ENCODE measurements around the gene UPP2. TPM values are rescaled to one million over a fixed set of nuclear protein-coding genes. Genes with fewer than 3 reads are reported as not detected.

UPP2 gene
- total RNA-seq, 1 donor from 2014 or later, result not detected

- peaks cover 8% of the 10 kb centered on the region for H3K4me1 Mint-ChIP-seq (ENCODE audit: low read depth, unreplicated experiment)
- H3K27ac Mint-ChIP-seq (ENCODE audit: unreplicated experiment), result no peak overlapping the region
- no peak overlapping the region for H3K4me3 Mint-ChIP-seq (ENCODE audit: unreplicated experiment)
- H3K27me3 Mint-ChIP-seq (ENCODE audit: unreplicated experiment), result no peaks in the 10 kb centered on the region
- no peak for TF ChIP-seq CTCF (IDR thresholded peaks at IDR 0.05; ENCODE audit: partially characterized antibody, unreplicated experiment)
- no peak for DNase-seq
- H3K36me3 Mint-ChIP-seq (ENCODE audit: unreplicated experiment), result peaks cover 5% of the 10 kb centered on the region
- no peaks in the 10 kb centered on the region for H3K9me3 Mint-ChIP-seq (ENCODE audit: unreplicated experiment)
Measured at GRCh38 chr2:158113741-158114295, 12.1 kb downstream of the UPP2 start.

- H3K36me3 Mint-ChIP-seq (ENCODE audit: unreplicated experiment), result peaks cover 5% of the 10 kb centered on the region
- no peak for TF ChIP-seq CTCF (IDR thresholded peaks at IDR 0.05; ENCODE audit: partially characterized antibody, unreplicated experiment)
- H3K27ac Mint-ChIP-seq (ENCODE audit: unreplicated experiment), result no peak overlapping the region
- no peak for DNase-seq
- H3K4me3 Mint-ChIP-seq (ENCODE audit: unreplicated experiment), result no peak overlapping the region
- H3K4me1 Mint-ChIP-seq (ENCODE audit: low read depth, unreplicated experiment), result peaks cover 8% of the 10 kb centered on the region
- no peaks in the 10 kb centered on the region for H3K27me3 Mint-ChIP-seq (ENCODE audit: unreplicated experiment)
- no peaks in the 10 kb centered on the region for H3K9me3 Mint-ChIP-seq (ENCODE audit: unreplicated experiment)
Measured at GRCh38 chr2:158114516-158114915, 12.8 kb downstream of the UPP2 start.

GRCh38 chr2:158115202-158115767, 13.6 kb downstream of the UPP2 start:
- Mint-ChIP-seq H3K4me1 (ENCODE audit: low read depth, unreplicated experiment) (peaks cover 8% of the 10 kb centered on the region), H3K36me3 (ENCODE audit: unreplicated experiment) (peaks cover 5% of the 10 kb centered on the region), H3K4me3 (ENCODE audit: unreplicated experiment) (no peak overlapping the region), H3K27me3 (ENCODE audit: unreplicated experiment) (no peaks in the 10 kb centered on the region), H3K9me3 (ENCODE audit: unreplicated experiment) (no peaks in the 10 kb centered on the region), H3K27ac (ENCODE audit: unreplicated experiment) (no peak overlapping the region)
- no peak for TF ChIP-seq CTCF (IDR thresholded peaks at IDR 0.05; ENCODE audit: partially characterized antibody, unreplicated experiment)
- no peak for DNase-seq

- Mint-ChIP-seq H3K9me3 (ENCODE audit: unreplicated experiment) (no peaks in the 10 kb centered on the region), H3K27me3 (ENCODE audit: unreplicated experiment) (no peaks in the 10 kb centered on the region), H3K27ac (ENCODE audit: unreplicated experiment) (no peak overlapping the region), H3K4me1 (ENCODE audit: low read depth, unreplicated experiment) (peaks cover 8% of the 10 kb centered on the region), H3K4me3 (ENCODE audit: unreplicated experiment) (no peak overlapping the region), H3K36me3 (ENCODE audit: unreplicated experiment) (peaks cover 5% of the 10 kb centered on the region)
- no peak for TF ChIP-seq CTCF (IDR thresholded peaks at IDR 0.05; ENCODE audit: partially characterized antibody, unreplicated experiment)
- DNase-seq, result no peak
Measured at GRCh38 chr2:158116936-158117335, 15.3 kb downstream of the UPP2 start.

- DNase-seq, result no peak
- H3K9me3 Mint-ChIP-seq (ENCODE audit: unreplicated experiment), result no peaks in the 10 kb centered on the region
- H3K36me3 Mint-ChIP-seq (ENCODE audit: unreplicated experiment), result peaks cover 5% of the 10 kb centered on the region
Measured at GRCh38 chr2:158120102-158120501, 18.4 kb downstream of the UPP2 start.

More at GRCh38 chr2:158120102-158120501, 18.4 kb downstream of the UPP2 start:
- Mint-ChIP-seq H3K27ac (ENCODE audit: unreplicated experiment) (no peak overlapping the region), H3K4me3 (ENCODE audit: unreplicated experiment) (no peak overlapping the region), H3K4me1 (ENCODE audit: low read depth, unreplicated experiment) (peaks cover 8% of the 10 kb centered on the region), H3K27me3 (ENCODE audit: unreplicated experiment) (no peaks in the 10 kb centered on the region)
- TF ChIP-seq CTCF (IDR thresholded peaks at IDR 0.05; ENCODE audit: partially characterized antibody, unreplicated experiment), result no peak
